ENCODE results near the gene LHFPL2.

Gene LHFPL2

GRCh38 chr5:78610636-78611035 is 37.9 kb downstream of the LHFPL2 start:
- Histone ChIP-seq H3K9me3 (ENCODE audit: control insufficient read depth, low read length) (no peaks in the 10 kb centered on the region), H3K27me3 (ENCODE audit: control insufficient read depth, insufficient read depth, low read length, poor library complexity, severe bottlenecking) (no peaks in the 10 kb centered on the region), H3K4me3 (ENCODE audit: insufficient read depth, low read depth, low read length) (no peak overlapping the region), H3K36me3 (ENCODE audit: control insufficient read depth, insufficient read depth, low read length) (no peaks in the 10 kb centered on the region), H3K27ac (ENCODE audit: insufficient read depth, low read depth, low read length, poor library complexity, severe bottlenecking) (no peak overlapping the region), H3K4me1 (ENCODE audit: control insufficient read depth, insufficient read depth, low read length) (peaks cover 16% of the 10 kb centered on the region)
- 79 to 88% methylated on average over 3 of the region's 3 CpGs for WGBS, 2 experiments

- Histone ChIP-seq H3K36me3 (ENCODE audit: control insufficient read depth, insufficient read depth, low read length) (no peaks in the 10 kb centered on the region), H3K4me1 (ENCODE audit: control insufficient read depth, insufficient read depth, low read length) (peaks cover 16% of the 10 kb centered on the region), H3K27me3 (ENCODE audit: control insufficient read depth, insufficient read depth, low read length, poor library complexity, severe bottlenecking) (no peaks in the 10 kb centered on the region), H3K4me3 (ENCODE audit: insufficient read depth, low read depth, low read length) (no peak overlapping the region), H3K9me3 (ENCODE audit: control insufficient read depth, low read length) (no peaks in the 10 kb centered on the region), H3K27ac (ENCODE audit: insufficient read depth, low read depth, low read length, poor library complexity, severe bottlenecking) (no peak overlapping the region)
- 90 to 93% methylated on average over 7 of the region's 7 CpGs for WGBS, 2 experiments
Observed at GRCh38 chr5:78610163-78610583, 38.4 kb downstream of the LHFPL2 start.

GRCh38 chr5:78607864-78608263 is 40.7 kb downstream of the LHFPL2 start:
- no peaks in the 10 kb centered on the region for H3K9me3 ChIP-seq (ENCODE audit: control insufficient read depth, low read length)
- H3K4me1 ChIP-seq (ENCODE audit: control insufficient read depth, insufficient read depth, low read length), result peaks cover 16% of the 10 kb centered on the region
- no peak overlapping the region for H3K27ac ChIP-seq (ENCODE audit: insufficient read depth, low read depth, low read length, poor library complexity, severe bottlenecking)
- no peak overlapping the region for H3K4me3 ChIP-seq (ENCODE audit: insufficient read depth, low read depth, low read length)
- no peaks in the 10 kb centered on the region for H3K27me3 ChIP-seq (ENCODE audit: control insufficient read depth, insufficient read depth, low read length, poor library complexity, severe bottlenecking)
- H3K36me3 ChIP-seq (ENCODE audit: control insufficient read depth, insufficient read depth, low read length), result no peaks in the 10 kb centered on the region

- H3K27me3 ChIP-seq (ENCODE audit: control insufficient read depth, insufficient read depth, low read length, poor library complexity, severe bottlenecking), result no peaks in the 10 kb centered on the region
- peaks cover 13% of the 10 kb centered on the region for H3K4me1 ChIP-seq (ENCODE audit: control insufficient read depth, insufficient read depth, low read length)
- 91 to 93% methylated on average over 4 of the region's 4 CpGs for WGBS, 2 experiments
- no peaks in the 10 kb centered on the region for H3K36me3 ChIP-seq (ENCODE audit: control insufficient read depth, insufficient read depth, low read length)
- no peak overlapping the region for H3K27ac ChIP-seq (ENCODE audit: insufficient read depth, low read depth, low read length, poor library complexity, severe bottlenecking)
- no peaks in the 10 kb centered on the region for H3K9me3 ChIP-seq (ENCODE audit: control insufficient read depth, low read length)
- no peak overlapping the region for H3K4me3 ChIP-seq (ENCODE audit: insufficient read depth, low read depth, low read length)
Observed at GRCh38 chr5:78606241-78606640, 42.3 kb downstream of the LHFPL2 start.

- H3K27ac ChIP-seq (ENCODE audit: insufficient read depth, low read depth, low read length, poor library complexity, severe bottlenecking), result no peak overlapping the region
- H3K9me3 ChIP-seq (ENCODE audit: control insufficient read depth, low read length), result no peaks in the 10 kb centered on the region
- WGBS, 2 experiments, result 91 to 100% methylated on average over 2 of the region's 2 CpGs
- no peak overlapping the region for H3K4me3 ChIP-seq (ENCODE audit: insufficient read depth, low read depth, low read length)
- H3K27me3 ChIP-seq (ENCODE audit: control insufficient read depth, insufficient read depth, low read length, poor library complexity, severe bottlenecking), result no peaks in the 10 kb centered on the region
- peaks cover 9% of the 10 kb centered on the region for H3K4me1 ChIP-seq (ENCODE audit: control insufficient read depth, insufficient read depth, low read length)
- no peaks in the 10 kb centered on the region for H3K36me3 ChIP-seq (ENCODE audit: control insufficient read depth, insufficient read depth, low read length)
Observed at GRCh38 chr5:78605611-78606010, 43.0 kb downstream of the LHFPL2 start.

- Histone ChIP-seq H3K4me1 (ENCODE audit: control insufficient read depth, insufficient read depth, low read length) (peaks cover 7% of the 10 kb centered on the region), H3K27me3 (ENCODE audit: control insufficient read depth, insufficient read depth, low read length, poor library complexity, severe bottlenecking) (no peaks in the 10 kb centered on the region), H3K9me3 (ENCODE audit: control insufficient read depth, low read length) (no peaks in the 10 kb centered on the region), H3K27ac (ENCODE audit: insufficient read depth, low read depth, low read length, poor library complexity, severe bottlenecking) (no peak overlapping the region), H3K4me3 (ENCODE audit: insufficient read depth, low read depth, low read length) (no peak overlapping the region), H3K36me3 (ENCODE audit: control insufficient read depth, insufficient read depth, low read length) (no peaks in the 10 kb centered on the region)
- WGBS, 2 experiments, result 99 to 100% methylated on average over 4 of the region's 4 CpGs
Observed at GRCh38 chr5:78604689-78605285, 43.8 kb downstream of the LHFPL2 start.

GRCh38 chr5:78603636-78604175 is 44.9 kb downstream of the LHFPL2 start:
- no CpG with 5 or more reads among the region's 1 CpG for WGBS, 2 experiments
- H3K36me3 ChIP-seq (ENCODE audit: control insufficient read depth, insufficient read depth, low read length), result no peaks in the 10 kb centered on the region
- no peaks in the 10 kb centered on the region for H3K27me3 ChIP-seq (ENCODE audit: control insufficient read depth, insufficient read depth, low read length, poor library complexity, severe bottlenecking)
- H3K27ac ChIP-seq (ENCODE audit: insufficient read depth, low read depth, low read length, poor library complexity, severe bottlenecking), result no peak overlapping the region
- H3K4me3 ChIP-seq (ENCODE audit: insufficient read depth, low read depth, low read length), result no peak overlapping the region
- peaks cover 7% of the 10 kb centered on the region for H3K4me1 ChIP-seq (ENCODE audit: control insufficient read depth, insufficient read depth, low read length)
- no peaks in the 10 kb centered on the region for H3K9me3 ChIP-seq (ENCODE audit: control insufficient read depth, low read length)

- Histone ChIP-seq H3K4me1 (ENCODE audit: control insufficient read depth, insufficient read depth, low read length) (peaks cover 7% of the 10 kb centered on the region), H3K4me3 (ENCODE audit: insufficient read depth, low read depth, low read length) (no peak overlapping the region), H3K36me3 (ENCODE audit: control insufficient read depth, insufficient read depth, low read length) (no peaks in the 10 kb centered on the region), H3K27me3 (ENCODE audit: control insufficient read depth, insufficient read depth, low read length, poor library complexity, severe bottlenecking) (no peaks in the 10 kb centered on the region), H3K9me3 (ENCODE audit: control insufficient read depth, low read length) (no peaks in the 10 kb centered on the region), H3K27ac (ENCODE audit: insufficient read depth, low read depth, low read length, poor library complexity, severe bottlenecking) (no peak overlapping the region)
- WGBS, 2 experiments, result 90 to 94% methylated on average over 1 of the region's 2 CpGs
Observed at GRCh38 chr5:78602400-78602799, 46.2 kb downstream of the LHFPL2 start.

- H3K27ac ChIP-seq (ENCODE audit: insufficient read depth, low read depth, low read length, poor library complexity, severe bottlenecking), result no peak overlapping the region
- no peaks in the 10 kb centered on the region for H3K9me3 ChIP-seq (ENCODE audit: control insufficient read depth, low read length)
- H3K4me3 ChIP-seq (ENCODE audit: insufficient read depth, low read depth, low read length), result no peak overlapping the region
- H3K27me3 ChIP-seq (ENCODE audit: control insufficient read depth, insufficient read depth, low read length, poor library complexity, severe bottlenecking), result no peaks in the 10 kb centered on the region
- 67 to 79% methylated on average over 2 of the region's 3 CpGs for WGBS, 2 experiments
- peaks cover 7% of the 10 kb centered on the region for H3K4me1 ChIP-seq (ENCODE audit: control insufficient read depth, insufficient read depth, low read length)
- no peaks in the 10 kb centered on the region for H3K36me3 ChIP-seq (ENCODE audit: control insufficient read depth, insufficient read depth, low read length)
Observed at GRCh38 chr5:78601559-78602314, 46.8 kb downstream of the LHFPL2 start.

- H3K27ac ChIP-seq (ENCODE audit: insufficient read depth, low read depth, low read length, poor library complexity, severe bottlenecking), result no peak overlapping the region
- peaks cover 7% of the 10 kb centered on the region for H3K4me1 ChIP-seq (ENCODE audit: control insufficient read depth, insufficient read depth, low read length)
- no peak overlapping the region for H3K4me3 ChIP-seq (ENCODE audit: insufficient read depth, low read depth, low read length)
- no peaks in the 10 kb centered on the region for H3K36me3 ChIP-seq (ENCODE audit: control insufficient read depth, insufficient read depth, low read length)
- H3K9me3 ChIP-seq (ENCODE audit: control insufficient read depth, low read length), result no peaks in the 10 kb centered on the region
- WGBS, 2 experiments, result 83 to 92% methylated on average over 4 to 5 of the region's 5 CpGs
- H3K27me3 ChIP-seq (ENCODE audit: control insufficient read depth, insufficient read depth, low read length, poor library complexity, severe bottlenecking), result no peaks in the 10 kb centered on the region
Observed at GRCh38 chr5:78600687-78601414, 47.7 kb downstream of the LHFPL2 start.
